ENCODE measurements around the gene CALU.

Gene CALU

DNA sequence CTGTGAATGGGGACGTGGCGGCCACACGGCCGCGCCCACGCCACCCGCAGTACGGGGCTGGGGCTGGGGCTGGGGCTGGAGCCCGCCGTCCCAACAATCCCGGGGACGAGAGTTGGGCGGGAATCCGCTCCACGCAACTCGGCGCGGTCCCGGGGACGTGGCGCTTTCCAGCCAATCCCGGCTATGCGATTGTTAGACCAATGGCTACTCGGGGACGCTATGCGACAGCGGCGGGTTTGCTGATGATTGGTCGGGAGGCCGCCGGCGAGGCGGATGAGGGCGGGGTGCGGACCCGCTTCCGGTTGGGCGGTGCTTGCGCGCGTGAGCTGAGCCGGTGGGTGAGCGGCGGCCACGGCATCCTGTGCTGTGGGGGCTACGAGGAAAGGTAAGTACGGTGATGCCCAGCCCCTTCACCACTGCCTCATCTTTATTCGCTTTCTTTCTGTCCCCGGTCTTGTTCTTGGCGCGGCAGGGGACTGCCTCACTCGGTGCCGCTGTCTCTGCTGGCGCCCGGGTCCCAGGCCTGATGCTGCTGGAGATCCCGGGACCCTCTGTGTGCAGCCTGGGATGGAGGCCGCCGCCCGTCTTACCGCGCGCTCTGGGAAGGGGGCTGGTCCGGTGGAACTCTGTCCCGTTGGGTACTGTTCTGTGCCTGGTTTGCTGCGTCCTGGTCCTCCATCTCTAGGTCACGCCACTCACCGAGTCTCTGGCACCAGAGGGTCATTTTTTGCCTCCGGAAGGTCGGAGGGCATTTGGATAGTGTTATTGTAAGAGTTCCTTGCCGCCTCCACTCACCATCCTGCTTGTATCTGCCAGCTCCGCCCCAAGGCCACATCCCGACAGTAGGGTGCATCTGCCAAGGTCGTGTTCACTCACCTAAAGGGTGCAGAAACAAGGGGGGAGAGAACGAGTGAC, at the start of gene CALU:
TSS of gene CALU (plus strand) at position 312 of the 915 bp plus-strand sequence. CDS start 9,225 bp downstream, outside the sequence.
- peak; percentile 77 to 88 for DNase-seq (ENCODE audit: low read depth in 2 of 2, low spot score in 1 of 2)

DNA sequence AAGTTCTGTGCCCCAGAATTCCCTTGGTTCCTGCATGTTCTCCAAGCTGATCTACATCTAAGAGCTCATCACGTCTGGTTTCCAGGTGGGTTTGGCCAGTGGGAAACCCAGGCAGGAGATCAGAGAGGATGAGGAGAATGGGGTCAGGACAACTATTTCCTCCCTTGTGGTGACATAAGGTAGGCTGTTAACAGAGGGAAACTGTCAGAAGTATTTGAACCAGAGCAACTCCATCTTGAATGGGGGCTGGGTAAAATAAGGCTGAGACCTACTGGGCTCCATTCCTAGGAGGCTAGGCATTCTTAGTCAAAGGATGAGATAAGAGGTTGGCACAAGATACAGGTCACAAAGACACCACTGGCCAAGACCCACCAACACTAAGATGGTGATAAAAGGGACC, 47.9 kb upstream of the CALU start:
- no peak for DNase-seq (ENCODE audit: low read depth in 2 of 2, low spot score in 1 of 2)

DNA sequence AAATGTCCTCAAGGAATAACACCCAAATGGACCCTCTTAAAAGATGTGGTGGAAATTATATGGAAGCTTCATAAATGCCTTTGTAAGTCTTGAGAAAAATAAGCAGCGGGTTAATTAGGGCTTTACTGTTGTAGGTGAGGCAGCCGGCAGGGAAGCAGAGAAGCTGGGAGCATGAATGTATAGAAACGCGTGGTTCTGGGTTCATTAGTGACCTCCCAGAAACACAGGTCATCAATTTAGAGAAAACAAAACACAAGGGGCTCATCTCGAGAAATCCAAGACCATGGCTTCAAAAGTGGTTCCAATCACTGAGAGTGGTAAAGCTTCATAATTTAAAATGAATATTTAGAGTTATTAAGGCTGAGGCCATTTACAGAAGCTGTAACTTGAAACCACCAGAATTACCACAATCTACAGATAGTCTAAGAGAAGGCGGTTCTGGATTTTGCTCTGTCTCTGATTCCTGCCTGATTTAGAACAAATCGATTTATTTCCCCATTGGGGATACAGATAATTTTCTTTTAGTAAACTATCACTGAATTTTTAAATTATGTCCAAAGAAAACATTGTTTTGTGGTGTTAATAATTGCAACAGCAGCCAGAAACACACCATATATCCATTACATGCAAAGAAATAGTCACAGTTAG, 46.4 kb upstream of the CALU start:
- DNase-seq (ENCODE audit: low read depth in 2 of 2, low spot score in 1 of 2): no peak

DNA sequence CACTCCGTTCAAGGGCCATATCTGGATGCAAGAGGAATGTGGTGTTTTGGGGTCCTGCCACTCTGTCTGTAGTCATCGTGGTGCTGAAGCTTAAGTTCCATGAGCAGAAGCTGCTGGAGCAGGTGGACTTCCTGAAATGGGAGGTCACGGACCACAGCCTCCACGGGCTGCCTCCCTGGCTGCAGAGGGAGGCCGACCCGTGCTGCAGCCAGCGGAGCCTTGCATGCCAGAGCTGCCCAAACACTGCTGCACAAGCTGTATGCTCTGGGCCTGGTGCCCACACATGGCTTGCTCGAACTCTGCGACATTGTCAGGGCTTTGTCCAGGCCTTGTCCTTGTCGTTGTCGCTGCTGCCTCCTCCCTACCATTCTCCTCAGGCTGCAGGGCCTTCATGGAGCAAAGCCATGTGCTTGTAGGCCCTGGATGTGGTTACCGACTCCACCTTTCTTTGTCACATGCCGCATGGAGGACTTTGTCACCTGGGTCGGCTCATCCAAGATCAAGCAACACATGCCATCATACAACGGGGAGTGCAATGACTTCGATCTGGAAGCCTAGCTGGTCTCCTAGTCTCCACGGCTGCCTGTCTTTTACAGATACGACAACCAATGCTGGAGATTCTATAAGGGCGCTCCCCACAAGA, 45.7 kb upstream of the CALU start:
- DNase-seq (ENCODE audit: low read depth in 2 of 2, low spot score in 1 of 2): no peak

DNA sequence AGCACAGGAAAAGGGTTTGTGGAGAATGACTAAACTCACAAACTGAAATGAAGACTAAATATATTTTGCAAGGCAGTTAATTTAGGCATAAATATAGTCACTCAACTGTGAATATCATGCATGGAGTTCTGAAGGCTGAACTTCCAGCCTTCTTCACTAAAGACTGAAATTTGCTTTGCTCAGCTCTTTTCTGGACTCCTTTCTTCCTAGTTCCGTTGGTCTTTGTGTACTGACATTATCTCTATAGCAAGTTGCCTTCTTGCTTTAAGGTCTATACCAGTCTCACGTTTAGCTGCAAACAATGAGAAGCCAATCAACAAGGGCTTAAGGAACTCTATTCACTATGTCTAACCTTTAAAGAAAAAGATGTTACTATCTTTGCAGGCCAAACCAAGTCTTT, 44.4 kb upstream of the CALU start:
- DNase-seq (ENCODE audit: low read depth in 2 of 2, low spot score in 1 of 2): no peak

DNA sequence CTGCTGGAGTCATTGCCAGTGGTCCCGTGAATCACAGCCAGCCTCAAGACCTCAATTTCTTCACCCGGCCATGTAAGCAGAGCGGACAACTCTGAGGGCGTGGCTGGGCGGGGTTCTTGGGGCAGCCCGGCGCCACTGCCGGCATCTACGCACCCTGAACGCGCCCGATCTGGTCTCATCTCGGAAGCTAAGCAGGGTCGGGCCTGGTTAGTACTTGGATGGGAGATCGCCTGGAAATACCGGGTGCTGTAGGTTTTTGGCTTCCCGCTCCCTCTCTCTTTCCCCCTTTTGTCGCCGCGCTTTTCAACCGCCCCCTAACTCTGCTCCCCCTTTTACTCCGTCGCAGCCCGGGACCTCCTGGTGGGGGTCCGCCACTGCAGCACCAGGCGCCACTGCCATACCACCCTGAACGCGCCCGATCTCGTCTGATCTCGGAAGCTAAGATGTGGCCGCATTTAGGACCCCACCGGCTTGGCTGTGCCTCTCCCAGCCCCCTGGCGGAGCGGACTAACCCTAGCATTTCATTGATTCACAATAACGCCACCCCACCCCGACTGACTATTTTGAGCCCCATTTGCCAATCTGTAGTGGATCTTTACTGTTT, 41.8 kb upstream of the CALU start:
- no peak for DNase-seq (ENCODE audit: low read depth in 2 of 2, low spot score in 1 of 2)

DNA sequence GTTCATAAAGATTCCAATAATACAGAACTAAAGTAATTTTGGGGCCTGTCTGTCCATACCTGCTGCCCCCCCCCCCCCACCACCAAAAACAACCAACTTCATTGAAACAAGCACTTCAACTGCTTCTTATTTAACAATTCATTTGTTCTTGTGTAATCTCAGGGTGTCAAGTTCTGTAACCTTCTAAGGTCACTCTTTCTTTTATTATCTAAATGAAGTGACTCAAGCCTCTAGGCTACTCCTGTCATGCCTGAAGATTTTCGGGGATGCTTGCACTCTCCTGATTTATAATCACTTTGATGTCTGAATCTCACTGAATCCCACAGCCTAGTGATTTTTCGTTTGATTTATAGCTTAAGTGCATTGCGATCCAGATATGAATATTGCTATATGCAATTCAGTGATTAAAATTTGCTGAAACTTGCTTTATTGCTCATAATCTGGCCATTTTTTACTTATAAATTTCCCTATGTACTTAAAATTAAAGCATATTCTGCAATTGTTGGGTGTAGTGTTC, 39.9 kb upstream of the CALU start:
- DNase-seq (ENCODE audit: low read depth in 2 of 2, low spot score in 1 of 2): no peak

DNA sequence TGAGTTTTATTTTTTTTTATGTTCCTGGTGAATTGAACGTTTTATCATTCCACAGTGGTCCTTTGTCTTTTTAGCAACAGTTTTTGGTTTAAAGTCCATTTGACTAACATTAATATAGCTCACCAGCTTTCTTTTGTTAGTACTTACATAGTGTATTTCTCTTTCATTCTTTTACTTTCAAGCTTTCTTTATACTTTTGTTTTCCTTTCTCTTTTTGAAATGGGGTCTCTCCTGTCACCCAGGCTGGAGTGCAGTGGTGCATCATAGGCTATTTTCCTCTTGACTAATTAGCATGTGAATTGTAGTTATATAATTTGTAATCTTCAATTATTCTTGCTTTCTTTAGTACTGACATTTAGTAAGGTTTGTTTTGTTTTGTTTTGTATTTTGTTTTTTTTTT, 39.3 kb upstream of the CALU start:
- no peak for DNase-seq (ENCODE audit: low read depth in 2 of 2, low spot score in 1 of 2)

DNA sequence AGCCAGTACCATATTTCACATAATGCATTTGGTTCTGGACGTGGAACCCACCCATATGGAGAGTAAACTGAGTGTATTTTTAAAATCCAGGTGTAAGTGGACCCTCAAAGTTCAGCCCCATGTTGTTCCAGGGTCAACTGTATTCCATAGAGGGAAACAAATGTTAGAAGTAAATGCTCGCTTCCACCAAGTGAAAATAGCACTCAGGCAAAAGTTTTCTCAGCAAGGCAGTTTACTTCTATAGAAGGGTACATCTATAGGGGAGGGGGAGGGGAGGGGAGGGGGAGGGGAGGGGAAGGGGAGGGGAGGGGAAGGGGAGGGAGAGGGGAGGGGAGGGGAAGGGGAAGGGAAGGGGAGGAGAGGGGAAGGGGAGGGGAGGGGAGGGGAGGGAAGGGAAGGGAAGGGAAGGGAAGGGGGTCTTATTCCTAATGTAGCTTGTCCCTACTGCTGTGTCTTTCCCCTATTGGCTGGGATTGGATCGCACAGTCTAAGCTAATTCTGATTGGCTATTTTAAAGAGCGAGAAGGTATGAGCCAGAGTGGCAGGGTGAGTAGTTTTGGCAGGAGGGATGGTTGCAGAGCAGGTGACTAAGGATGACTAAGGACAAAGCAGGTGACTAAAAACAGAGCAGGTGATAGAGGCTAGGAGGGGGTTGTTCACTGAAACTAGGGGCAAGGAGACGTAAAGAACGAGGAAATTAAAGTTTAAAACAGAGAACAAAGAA, 37.9 kb upstream of the CALU start:
- no peak for DNase-seq (ENCODE audit: low read depth in 2 of 2, low spot score in 1 of 2)

DNA sequence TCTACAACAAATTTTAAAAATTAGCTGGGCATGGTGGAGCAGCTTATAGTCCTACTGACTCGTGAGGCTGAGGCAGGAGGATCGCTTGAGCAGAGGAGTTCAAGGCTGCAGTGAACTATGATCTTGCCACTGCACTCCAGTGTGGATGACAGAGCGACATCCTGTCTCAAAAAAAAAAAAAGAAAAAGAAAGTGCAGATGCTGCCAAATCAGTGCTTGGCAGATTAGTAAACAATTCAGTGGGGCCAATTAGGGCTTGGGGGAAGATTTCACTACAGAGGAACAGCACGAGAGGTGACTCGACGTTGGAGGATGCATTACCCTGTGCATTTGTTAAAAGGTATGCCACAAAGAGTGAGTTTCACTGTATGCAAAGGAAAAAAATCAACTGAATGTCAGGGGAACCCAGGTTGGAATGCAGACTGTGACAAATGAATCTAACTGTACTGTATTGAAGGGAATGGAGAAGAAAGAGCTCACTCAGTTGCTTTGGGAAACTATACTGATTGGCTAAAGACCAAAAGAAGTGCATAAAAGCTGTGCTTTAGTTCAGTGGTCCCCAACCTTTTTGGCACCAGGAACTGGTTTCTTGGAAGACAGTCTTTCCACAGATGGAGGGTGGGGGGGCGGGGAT, 35.4 kb upstream of the CALU start:
- no peak for DNase-seq (ENCODE audit: low read depth in 2 of 2, low spot score in 1 of 2)

DNA sequence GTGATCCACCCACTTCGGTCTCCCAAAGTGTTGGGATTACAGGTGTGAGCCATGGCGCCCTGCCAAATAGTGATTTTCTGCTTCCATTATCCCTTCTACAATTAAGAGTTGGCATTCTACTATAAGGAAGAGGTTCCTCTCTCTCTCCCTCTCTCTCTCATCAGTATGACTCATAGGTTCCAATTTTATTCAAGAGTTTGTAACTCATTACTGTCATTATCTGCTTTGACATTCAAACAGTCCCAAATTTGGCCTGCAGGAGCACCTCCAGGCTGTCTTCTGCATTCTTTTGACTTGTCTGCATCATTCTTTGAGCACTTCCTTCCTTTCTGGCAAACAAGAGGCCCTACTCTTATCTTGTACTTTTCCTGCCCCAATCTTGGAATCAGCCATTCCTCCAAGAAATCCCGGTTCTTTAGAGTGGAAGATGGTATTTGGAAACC, 33.2 kb upstream of the CALU start:
- DNase-seq (ENCODE audit: low read depth in 2 of 2, low spot score in 1 of 2): no peak

DNA sequence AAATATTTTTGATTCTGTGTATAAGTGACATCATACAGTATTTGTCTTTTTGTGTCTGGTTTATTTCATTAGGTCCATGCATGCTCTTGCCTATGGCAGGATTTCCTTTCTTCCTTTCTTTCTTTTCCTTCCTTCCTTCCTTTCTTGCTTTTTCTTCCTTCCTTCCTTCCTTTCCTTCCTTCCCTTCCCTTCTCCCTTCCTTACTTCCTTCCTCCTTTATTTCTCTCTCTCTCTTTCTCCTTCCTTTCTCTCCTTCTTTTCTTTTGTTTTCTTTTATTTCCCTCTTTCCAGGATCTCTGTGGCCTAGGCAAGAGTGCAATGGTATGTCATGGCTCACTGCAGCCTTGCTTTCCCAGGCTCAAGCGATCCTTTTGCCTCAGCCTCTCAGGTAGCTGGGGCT, 31.4 kb upstream of the CALU start:
- no peak for DNase-seq (ENCODE audit: low read depth in 2 of 2, low spot score in 1 of 2)

DNA sequence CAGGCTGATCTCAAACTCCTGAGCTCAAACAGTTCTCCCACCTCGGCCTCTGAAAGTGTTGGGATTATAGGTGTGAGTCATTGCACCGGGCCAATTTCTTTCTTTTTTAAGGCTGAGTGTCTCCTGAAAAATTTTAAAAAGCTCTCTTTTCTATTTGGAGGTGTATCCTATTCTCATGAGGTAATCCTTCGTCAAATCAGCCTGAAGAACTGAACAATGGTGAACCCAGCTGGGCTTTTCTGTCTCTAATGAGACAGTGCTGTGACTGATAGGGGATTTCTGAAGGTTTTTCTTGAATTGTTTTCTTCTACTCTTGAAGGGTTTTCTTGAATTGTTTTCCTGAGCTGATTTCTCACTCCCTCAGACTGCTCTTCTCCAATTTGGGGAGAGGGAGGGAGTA, 30.9 kb upstream of the CALU start:
- no peak for DNase-seq (ENCODE audit: low read depth in 2 of 2, low spot score in 1 of 2)

DNA sequence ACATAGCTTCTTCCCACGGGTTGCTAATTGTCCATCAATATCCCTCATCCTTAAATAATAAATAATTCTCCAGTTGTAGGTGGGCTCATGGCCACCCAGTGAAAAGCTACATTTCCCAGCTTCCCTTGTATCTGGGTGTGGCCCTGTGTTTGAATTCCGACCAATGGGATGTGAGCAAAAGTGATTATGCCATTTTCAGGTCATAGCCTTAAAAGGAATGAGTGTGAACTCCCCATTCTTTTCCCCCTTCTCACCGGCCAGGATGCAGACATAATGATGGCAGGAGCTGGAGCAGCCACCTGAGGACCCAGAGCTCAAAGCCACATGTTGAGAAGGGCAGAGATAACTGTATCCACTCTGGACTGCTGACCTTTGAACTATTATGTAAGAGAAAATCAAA, 30.3 kb upstream of the CALU start:
- DNase-seq (ENCODE audit: low read depth in 2 of 2, low spot score in 1 of 2): no peak

DNA sequence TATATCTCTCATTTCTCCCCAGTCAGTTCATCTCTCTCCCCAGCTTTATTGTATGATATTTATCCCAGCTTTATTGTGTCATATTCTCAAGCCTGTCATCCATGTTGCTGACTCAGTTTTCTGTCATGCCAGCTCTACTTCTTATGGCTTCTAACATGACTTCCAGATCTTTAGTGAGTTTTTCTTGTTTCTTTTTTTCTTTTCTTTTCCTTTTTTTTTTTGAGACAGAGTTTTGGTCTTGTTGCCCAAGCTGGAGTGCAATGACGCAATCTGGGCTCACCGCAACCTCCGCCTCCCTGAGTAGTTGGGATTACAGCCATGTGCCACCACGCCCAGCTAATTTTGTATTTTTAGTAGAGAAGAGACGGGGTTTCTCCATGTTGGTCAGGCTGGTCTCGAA, 28.7 kb upstream of the CALU start:
- DNase-seq (ENCODE audit: low read depth in 2 of 2, low spot score in 1 of 2): no peak

DNA sequence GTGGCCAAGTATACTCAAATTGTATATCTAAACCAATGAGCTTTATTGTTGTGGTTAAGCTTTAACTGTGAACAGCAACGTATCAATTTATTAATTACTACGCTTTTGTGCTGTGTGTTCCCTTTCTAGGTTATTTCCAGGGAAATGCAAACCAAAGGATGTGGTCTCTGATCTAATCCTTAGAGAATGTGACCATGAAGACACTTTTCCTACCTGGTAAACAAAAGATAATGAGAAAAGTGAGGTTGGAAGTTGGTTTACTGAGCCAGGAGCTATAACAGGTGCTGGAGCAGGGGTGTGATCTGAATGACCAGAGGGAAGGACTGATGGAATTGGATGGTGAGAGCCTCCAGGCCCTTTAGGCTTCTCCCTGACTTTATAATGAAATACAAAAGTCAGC, 25.4 kb upstream of the CALU start:
- DNase-seq (ENCODE audit: low read depth in 2 of 2, low spot score in 1 of 2): no peak

DNA sequence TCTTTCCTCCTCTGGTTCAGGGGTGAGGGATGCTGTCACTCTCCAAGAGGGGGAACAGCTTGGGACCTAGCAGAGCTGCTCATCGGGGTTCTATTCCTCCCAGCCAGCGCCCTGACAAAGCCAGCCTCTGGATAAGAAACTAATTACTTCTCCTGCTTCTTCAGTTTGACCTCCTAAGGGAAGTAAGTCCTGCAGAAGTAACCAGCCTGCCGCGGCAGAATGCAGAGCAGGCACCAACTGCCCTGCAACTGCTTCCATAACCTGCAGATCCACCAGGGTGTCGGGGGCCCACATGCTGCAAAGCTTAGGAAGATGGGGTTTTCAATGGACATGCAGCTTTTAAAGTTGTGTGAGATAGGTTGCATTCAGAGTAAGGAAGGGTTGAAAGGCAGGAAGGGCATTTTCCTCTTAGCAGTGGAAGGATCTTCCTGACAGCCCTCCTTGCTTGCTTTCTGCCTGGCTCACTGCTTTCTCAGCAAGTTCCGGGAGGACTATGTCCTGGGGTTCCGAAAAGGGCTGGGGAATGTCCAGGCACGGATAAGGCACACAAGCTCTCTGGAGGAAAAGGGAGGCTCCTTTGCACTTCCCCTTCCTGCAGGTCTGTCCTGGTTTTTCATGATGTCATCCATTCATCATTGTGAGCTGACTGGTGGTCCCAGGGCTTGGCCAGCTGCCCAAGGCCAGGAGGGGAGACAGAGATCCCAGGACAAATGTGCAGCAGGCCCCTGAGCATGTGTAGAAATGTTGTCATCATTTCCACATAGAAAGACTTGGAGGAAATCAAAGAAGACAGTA, 24.3 kb upstream of the CALU start:
- DNase-seq (ENCODE audit: low read depth in 2 of 2, low spot score in 1 of 2): no peak

DNA sequence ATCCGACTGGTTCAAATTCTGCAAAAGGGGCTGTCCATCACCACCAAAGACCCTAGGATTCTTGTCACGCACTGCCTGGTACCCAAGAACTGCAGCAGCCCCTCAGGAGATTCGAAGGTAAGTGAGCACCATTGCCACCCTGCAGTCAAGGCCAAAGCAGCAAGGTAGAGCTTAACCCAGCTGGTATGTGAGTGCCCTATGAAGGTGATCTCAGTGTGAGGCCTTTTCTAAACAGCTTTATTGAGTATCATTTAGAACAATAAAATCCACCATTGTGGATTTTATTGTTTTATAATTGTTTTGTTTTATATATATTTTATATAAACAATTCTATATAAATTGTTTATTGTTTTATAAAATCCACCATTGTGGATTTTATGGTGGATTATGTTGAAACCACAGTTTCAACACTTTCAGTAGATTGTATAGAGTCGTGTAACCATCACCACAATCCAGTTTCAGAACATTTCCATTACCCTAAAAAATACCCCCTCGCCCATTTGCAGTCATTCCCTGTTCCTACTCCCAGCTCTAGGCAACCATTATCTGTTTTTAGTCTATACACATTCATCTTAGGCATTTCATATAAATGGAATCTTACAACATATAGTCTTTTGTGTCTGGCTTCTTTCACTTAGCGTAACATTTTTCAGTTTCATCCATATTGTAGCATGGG, 20.1 kb upstream of the CALU start:
- no peak for DNase-seq (ENCODE audit: low read depth in 2 of 2, low spot score in 1 of 2)

DNA sequence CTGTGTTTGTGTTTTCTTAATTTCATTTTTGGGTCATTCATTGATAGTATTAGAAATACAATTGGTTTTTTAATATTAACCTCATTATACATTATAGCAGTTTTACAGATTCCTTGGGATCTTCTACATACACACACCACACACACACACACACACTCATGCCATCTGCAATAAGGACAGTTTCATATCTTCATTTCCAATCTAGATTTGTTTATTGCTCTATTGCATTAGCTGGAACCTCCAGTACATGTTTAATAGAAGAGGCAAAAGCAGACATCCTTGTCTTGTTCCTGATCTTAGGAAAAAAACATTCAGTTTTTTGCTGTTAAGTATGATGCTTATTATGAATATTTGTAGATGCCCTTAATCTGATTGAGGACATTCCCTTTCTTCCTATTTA, 17.8 kb upstream of the CALU start:
- DNase-seq (ENCODE audit: low read depth in 2 of 2, low spot score in 1 of 2): no peak

Measured in stimulated activated CD8-positive, alpha-beta memory T cell treated with anti-CD3 and anti-CD28 coated beads, Interleukin-4, amount 100 ng/mL, for 1 hour (primary cell).